Colonic mucosa (tissue), 4 donors: ENCODE data around the gene KCNIP4. TPM values are rescaled to one million over a fixed set of nuclear protein-coding genes. Genes with fewer than 3 reads are reported as not detected.

ENCODE experiments used
- DNase-seq: peaks from one replicate; pipeline ENCODE4 v3.0.0-alpha.2; 2020
- H3K27ac ChIP-seq: fragments of 200-600 bp; one replicate; pipeline ENCODE4 v1.8.0; 2021
- H3K27me3 ChIP-seq: fragments of 200-600 bp; one replicate; pipeline ENCODE4 v1.8.0; 2021
- H3K36me3 ChIP-seq: fragments of 200-600 bp; one replicate; pipeline ENCODE4 v1.8.0; 2021
- H3K4me1 ChIP-seq: fragments of 200-600 bp; one replicate; pipeline ENCODE4 v1.8.0; 2021; ENCODE audit warnings: mild to moderate bottlenecking
- H3K4me3 ChIP-seq: fragments of 200-600 bp; one replicate; pipeline ENCODE4 v1.8.0; 2021
- H3K9ac ChIP-seq, 2 donors: one replicate each; pipeline ENCODE4 v1.7.0; 2013; ENCODE audit warnings: control low read depth in 2 of 2, low read depth in 2 of 2, low read length in 2 of 2
- H3K9me3 ChIP-seq: fragments of 200-600 bp; one replicate; pipeline ENCODE4 v1.8.0; 2021
- CTCF ChIP-seq: fragments of 200-600 bp; IDR thresholded peaks from one replicate; pipeline ENCODE4 v1.8.0; 2022; ENCODE audit warnings: antibody characterized with exemption, mild to moderate bottlenecking
- intact Hi-C: fragments of 100-400 bp; cut with DNase I; formaldehyde crosslinking; loops from one replicate; pipeline ENCODE4 v1.14.1; 2022
- total RNA-seq, 2 donors: library from RNA; stranded (reverse); fragmentation: NEBNext Ultra II Directional in 1 of 2; extraction: Animal tissue kit (Norgen Biotek cat#: 25700) in 1 of 2; gene quantifications; one replicate each; pipeline ENCODE4 v1.2.1, GENCODE V29; 2021
- donor health status: healthy.
- donor health status: DM: no; HTN: no; CAD: no.
- donor health status: DM: no; HTN: no; CAD: no.

Gene KCNIP4
- total RNA-seq, 2 donors from 2014 or later, result 0.67 to 1.2 TPM

- Histone ChIP-seq H3K36me3 (no peaks in the 10 kb centered on the region), H3K27me3 (no peaks in the 10 kb centered on the region), H3K4me3 (no peak overlapping the region), H3K9ac (no peak overlapping the region), H3K27ac (no peak overlapping the region), H3K9me3 (no peaks in the 10 kb centered on the region), H3K4me1 (no peaks in the 10 kb centered on the region)
- no peak for DNase-seq
- intact Hi-C loops, result no loop called here
- no peak for TF ChIP-seq CTCF
Observed at GRCh38 chr4:21952549-21952948, 4.0 kb upstream of the KCNIP4 start.

- Histone ChIP-seq H3K4me3 (peak overlapping the region; percentile 28), H3K27ac (no peak overlapping the region), H3K9ac (no peak overlapping the region), H3K36me3 (no peaks in the 10 kb centered on the region), H3K27me3 (no peaks in the 10 kb centered on the region), H3K9me3 (no peaks in the 10 kb centered on the region), H3K4me1 (no peaks in the 10 kb centered on the region)
- TF ChIP-seq CTCF, result no peak
- peak; percentile 22 for DNase-seq
- intact Hi-C loops, result no loop called here
Observed at GRCh38 chr4:21949073-21949457, 493 bp upstream of the KCNIP4 start.

DNA sequence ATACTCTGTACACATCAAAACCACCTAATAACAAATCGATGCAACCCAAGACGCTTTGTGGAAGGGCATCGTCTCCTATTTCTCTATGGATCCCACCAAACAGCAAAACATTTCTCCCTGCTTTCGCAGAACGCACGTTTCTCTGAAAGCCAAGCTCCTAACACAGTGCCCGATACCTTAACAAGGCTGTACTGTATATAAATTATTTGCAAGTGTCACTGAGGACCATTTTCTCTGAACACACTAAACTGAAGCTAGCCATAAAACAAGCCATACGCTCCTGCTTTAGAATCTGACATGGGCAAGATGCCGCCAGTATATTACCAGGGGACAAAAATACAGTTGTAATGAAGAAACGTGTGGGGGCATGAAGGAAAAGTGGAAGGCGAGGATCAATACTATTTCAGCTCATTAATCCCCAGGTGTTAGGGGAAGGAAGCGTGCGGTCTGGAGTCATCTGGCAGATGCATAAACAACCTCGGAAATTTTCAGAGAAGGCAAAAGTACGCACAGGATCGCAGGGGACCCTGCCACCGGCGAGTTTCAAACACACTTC, 703 bp downstream of the KCNIP4 start:
- no peak for DNase-seq
- no peaks in the 10 kb centered on the region for H3K9me3 ChIP-seq
- no peaks in the 10 kb centered on the region for H3K36me3 ChIP-seq
- intact Hi-C loops, result no loop called here
- H3K27me3 ChIP-seq, result no peaks in the 10 kb centered on the region
- no peak overlapping the region for H3K27ac ChIP-seq
- no peak for TF ChIP-seq CTCF
- H3K4me1 ChIP-seq, result no peaks in the 10 kb centered on the region
- peak overlapping the region; percentile 23 for H3K4me3 ChIP-seq
- H3K9ac ChIP-seq, result no peak overlapping the region

- no peaks in the 10 kb centered on the region for H3K9me3 ChIP-seq
- intact Hi-C loops, result no loop called here
- no peak overlapping the region for H3K4me3 ChIP-seq
- DNase-seq, result no peak
- H3K9ac ChIP-seq, result no peak overlapping the region
- no peak for TF ChIP-seq CTCF
- H3K27ac ChIP-seq, result no peak overlapping the region
- no peaks in the 10 kb centered on the region for H3K4me1 ChIP-seq
- no peaks in the 10 kb centered on the region for H3K27me3 ChIP-seq
- no peaks in the 10 kb centered on the region for H3K36me3 ChIP-seq
Observed at GRCh38 chr4:21946858-21947257, 1.7 kb downstream of the KCNIP4 start.

- Histone ChIP-seq H3K9ac (no peak overlapping the region), H3K27me3 (no peaks in the 10 kb centered on the region), H3K9me3 (no peaks in the 10 kb centered on the region), H3K4me3 (no peak overlapping the region), H3K27ac (no peak overlapping the region), H3K36me3 (no peaks in the 10 kb centered on the region), H3K4me1 (no peaks in the 10 kb centered on the region)
- TF ChIP-seq CTCF, result no peak
- no peak for DNase-seq
- intact Hi-C loops, result no loop called here
Observed at GRCh38 chr4:21921526-21922180, 26.9 kb downstream of the KCNIP4 start.
